Measurements from ENCODE around the gene USP47. TPM values are rescaled to one million over a fixed set of nuclear protein-coding genes. Genes with fewer than 3 reads are reported as not detected.

USP47 gene
- polyA plus RNA-seq, 5 donors: 82.0 to 123 (median 120) TPM

GRCh38 chr11:11980200-11980599 lies 138.4 kb downstream of the USP47 start:
- DNase-seq: no peak

GRCh38 chr11:11980841-11981308 lies 139.1 kb downstream of the USP47 start:
- no peak for DNase-seq

- no peak for DNase-seq
These were observed 139.6 kb downstream of the USP47 start for GRCh38 chr11:11981364-11981763.

- DNase-seq: no peak
These were observed 140.1 kb downstream of the USP47 start for GRCh38 chr11:11981840-11982239.

- no peak for DNase-seq
These were observed 140.7 kb downstream of the USP47 start for GRCh38 chr11:11982461-11982860.

- no peak for DNase-seq
These were observed 141.2 kb downstream of the USP47 start for GRCh38 chr11:11982975-11983374.

- no peak for DNase-seq
These were observed 141.7 kb downstream of the USP47 start for GRCh38 chr11:11983427-11983826.

- DNase-seq: no peak
These were observed 142.8 kb downstream of the USP47 start for GRCh38 chr11:11984563-11984962.

GRCh38 chr11:11985016-11985715 lies 143.4 kb downstream of the USP47 start:
- DNase-seq: no peak

- no peak for DNase-seq
These were observed 144.5 kb downstream of the USP47 start for GRCh38 chr11:11985954-11986949.

- DNase-seq: no peak
These were observed 145.8 kb downstream of the USP47 start for GRCh38 chr11:11987503-11988022.

GRCh38 chr11:11988099-11988651 lies 146.4 kb downstream of the USP47 start:
- DNase-seq: no peak

- DNase-seq: no peak
These were observed 147.0 kb downstream of the USP47 start for GRCh38 chr11:11988681-11989261.

GRCh38 chr11:11989774-11990744 lies 148.3 kb downstream of the USP47 start:
- no peak for DNase-seq

- no peak for DNase-seq
These were observed 150.8 kb downstream of the USP47 start for GRCh38 chr11:11992257-11993212.

- no peak for DNase-seq
These were observed 152.1 kb downstream of the USP47 start for GRCh38 chr11:11993839-11994238.

- DNase-seq: no peak
These were observed 153.8 kb downstream of the USP47 start for GRCh38 chr11:11995601-11996000.

- DNase-seq: no peak
These were observed 154.7 kb downstream of the USP47 start for GRCh38 chr11:11996321-11997048.

GRCh38 chr11:11997049-11997322 lies 155.2 kb downstream of the USP47 start:
- no peak for DNase-seq
